KMS-11 (cell line): Measurements from ENCODE around the gene TCTN2.

ENCODE experiments used
- H2AFZ ChIP-seq: fragments of 200-600 bp; sonication (generic); 2 replicates; pipeline ENCODE4 v1.6.1; 2016; ENCODE audit warnings: antibody characterized with exemption, mixed run types, low read depth
- H3K27ac ChIP-seq: fragments of 200-600 bp; sonication (generic); 2 replicates; pipeline ENCODE4 v1.6.1; 2016; ENCODE audit warnings: mild to moderate bottlenecking, mixed run types
- H3K27me3 ChIP-seq: fragments of 200-600 bp; sonication (generic); 2 replicates; pipeline ENCODE4 v1.6.1; 2017; ENCODE audit warnings: mild to moderate bottlenecking, low read depth, mixed run types, moderate library complexity; ENCODE audit not compliant: insufficient read depth
- H3K36me3 ChIP-seq: fragments of 200-600 bp; sonication (generic); 2 replicates; pipeline ENCODE4 v1.6.1; 2017; ENCODE audit warnings: mild to moderate bottlenecking, mixed run types; ENCODE audit not compliant: insufficient read depth
- H3K4me1 ChIP-seq: fragments of 200-600 bp; sonication (generic); 2 replicates; pipeline ENCODE4 v1.6.1; 2016; ENCODE audit warnings: mild to moderate bottlenecking, low read depth, mixed run types; ENCODE audit not compliant: poor library complexity, severe bottlenecking
- H3K4me2 ChIP-seq: fragments of 200-600 bp; sonication (generic); 2 replicates; pipeline ENCODE4 v1.7.0; 2016; ENCODE audit warnings: mild to moderate bottlenecking, mixed run types
- H3K4me3 ChIP-seq: fragments of 200-600 bp; sonication (generic); IDR thresholded peaks from 2 replicates; pipeline ENCODE4 v1.6.1; 2017; ENCODE audit warnings: low read depth, low read length, mixed read lengths; ENCODE audit not compliant: insufficient read depth
- H3K79me2 ChIP-seq: fragments of 200-600 bp; sonication (generic); 2 replicates; pipeline ENCODE4 v1.6.1; 2016; ENCODE audit warnings: low read depth, mixed run types; ENCODE audit not compliant: insufficient read depth
- H3K9ac ChIP-seq: fragments of 200-600 bp; sonication (generic); 2 replicates; pipeline ENCODE4 v1.6.1; 2016; ENCODE audit warnings: mild to moderate bottlenecking, mixed run types
- H4K20me1 ChIP-seq: fragments of 200-600 bp; sonication (generic); 2 replicates; pipeline ENCODE4 v1.6.1; 2016; ENCODE audit warnings: mild to moderate bottlenecking, mixed run types; ENCODE audit not compliant: insufficient read depth
- CTCF ChIP-seq: fragments of 200-600 bp; sonication (generic); conservative IDR thresholded peaks from 2 replicates; pipeline ENCODE4 v1.6.1; 2017; ENCODE audit warnings: low read depth, mild to moderate bottlenecking, antibody characterized with exemption, low read length, moderate library complexity, mixed read lengths

The TCTN2 gene

GRCh38 chr12:123713823-123714585 is 43.1 kb downstream of the TCTN2 start:
- Histone ChIP-seq H3K4me3 (no peak overlapping the region), H3K27ac (no peak overlapping the region), H2AFZ (no peak overlapping the region), H3K36me3 (no peaks in the 10 kb centered on the region), H3K79me2 (no peaks in the 10 kb centered on the region), H3K9ac (no peak overlapping the region), H3K4me1 (peaks cover 7% of the 10 kb centered on the region), H3K4me2 (peak overlapping the region; percentile 66; the same call in 1 of the 2 replicates), H3K27me3 (no peaks in the 10 kb centered on the region), H4K20me1 (no peaks in the 10 kb centered on the region)
- no peak for TF ChIP-seq CTCF

- no peak for TF ChIP-seq CTCF
- Histone ChIP-seq H3K36me3 (no peaks in the 10 kb centered on the region), H3K27ac (no peak overlapping the region), H3K4me2 (no peak overlapping the region), H3K27me3 (no peaks in the 10 kb centered on the region), H3K4me3 (no peak overlapping the region), H3K4me1 (peaks cover 7% of the 10 kb centered on the region), H3K79me2 (no peaks in the 10 kb centered on the region), H4K20me1 (no peaks in the 10 kb centered on the region), H3K9ac (no peak overlapping the region), H2AFZ (no peak overlapping the region)
Observed at GRCh38 chr12:123715195-123715594, 44.3 kb downstream of the TCTN2 start.

GRCh38 chr12:123717350-123717749 is 46.4 kb downstream of the TCTN2 start:
- no peak for TF ChIP-seq CTCF
- no peaks in the 10 kb centered on the region for H3K79me2 ChIP-seq
- H2AFZ ChIP-seq = no peak overlapping the region
- no peak overlapping the region for H3K9ac ChIP-seq
- no peaks in the 10 kb centered on the region for H3K36me3 ChIP-seq
- H3K4me1 ChIP-seq = peaks cover 18% of the 10 kb centered on the region
- no peak overlapping the region for H3K27ac ChIP-seq
- no peaks in the 10 kb centered on the region for H3K27me3 ChIP-seq
- no peak overlapping the region for H3K4me3 ChIP-seq
- no peak overlapping the region for H3K4me2 ChIP-seq
- H4K20me1 ChIP-seq = no peaks in the 10 kb centered on the region

GRCh38 chr12:123720141-123720814 is 49.4 kb downstream of the TCTN2 start:
- H3K4me1 ChIP-seq = peaks cover 11% of the 10 kb centered on the region
- H3K27me3 ChIP-seq = no peaks in the 10 kb centered on the region
- no peaks in the 10 kb centered on the region for H4K20me1 ChIP-seq
- H3K4me2 ChIP-seq = no peak overlapping the region
- no peak overlapping the region for H3K9ac ChIP-seq
- no peaks in the 10 kb centered on the region for H3K36me3 ChIP-seq
- no peak overlapping the region for H3K4me3 ChIP-seq
- H3K79me2 ChIP-seq = no peaks in the 10 kb centered on the region
- H3K27ac ChIP-seq = no peak overlapping the region
- TF ChIP-seq CTCF = no peak
- H2AFZ ChIP-seq = no peak overlapping the region
